Activated naive CD4-positive, alpha-beta T cell treated with anti-CD3 and anti-CD28 coated beads, Interleukin-2, amount 50 U/mL, for 24 hours (primary cell): ENCODE data around the gene LIX1.
"Not testable (repeated sequence)": the region's sequence is repeated elsewhere in the genome, so short reads cannot be mapped to it uniquely, and the experiment has no call there.

Experiments used
- H3K27ac Mint-ChIP-seq: one replicate; pipeline ENCODE4 v1.8.0; 2021; ENCODE audit warnings: mild to moderate bottlenecking, mixed read lengths
- H3K27me3 Mint-ChIP-seq: one replicate; pipeline ENCODE4 v1.8.0; 2021; ENCODE audit warnings: mixed read lengths
- H3K36me3 Mint-ChIP-seq: one replicate; pipeline ENCODE4 v1.8.0; 2021; ENCODE audit warnings: mixed read lengths
- H3K4me1 Mint-ChIP-seq: one replicate; pipeline ENCODE4 v1.8.0; 2021; ENCODE audit warnings: mixed read lengths
- H3K4me3 Mint-ChIP-seq: one replicate; pipeline ENCODE4 v1.8.0; 2021; ENCODE audit warnings: mild to moderate bottlenecking, mixed read lengths
- H3K9me3 Mint-ChIP-seq: one replicate; pipeline ENCODE4 v1.8.0; 2021; ENCODE audit warnings: mixed read lengths

The LIX1 gene

GRCh38 chr5:97162045-97162444 is 19.6 kb upstream of the LIX1 start:
- Mint-ChIP-seq H3K36me3 (peaks cover 20% of the 10 kb centered on the region), H3K27ac (no peak overlapping the region), H3K4me3 (no peak overlapping the region)

GRCh38 chr5:97157689-97158088 is 15.3 kb upstream of the LIX1 start:
- Mint-ChIP-seq H3K36me3 (peaks cover 18% of the 10 kb centered on the region), H3K4me1 (peaks cover 3% of the 10 kb centered on the region), H3K9me3 (peaks cover 18% of the 10 kb centered on the region), H3K27me3 (no peaks in the 10 kb centered on the region), H3K27ac (peak overlapping the region; percentile 53), H3K4me3 (no peak overlapping the region)

More at GRCh38 chr5:97162045-97162444, 19.6 kb upstream of the LIX1 start:
- Mint-ChIP-seq H3K27me3 (no peaks in the 10 kb centered on the region), H3K4me1 (peaks cover 20% of the 10 kb centered on the region), H3K9me3 (peaks cover 13% of the 10 kb centered on the region)

- Mint-ChIP-seq H3K4me3 (no peak overlapping the region), H3K27ac (no peak overlapping the region), H3K36me3 (peaks cover 3% of the 10 kb centered on the region), H3K4me1 (no peaks in the 10 kb centered on the region), H3K9me3 (no peaks in the 10 kb centered on the region), H3K27me3 (no peaks in the 10 kb centered on the region)
Observed at GRCh38 chr5:97151370-97151769, 9.0 kb upstream of the LIX1 start.

GRCh38 chr5:97150401-97150800 is 8.0 kb upstream of the LIX1 start:
- Mint-ChIP-seq H3K4me3 (no peak overlapping the region), H3K9me3 (no peaks in the 10 kb centered on the region), H3K4me1 (no peaks in the 10 kb centered on the region), H3K36me3 (no peaks in the 10 kb centered on the region), H3K27me3 (no peaks in the 10 kb centered on the region), H3K27ac (no peak overlapping the region)

- Mint-ChIP-seq H3K4me3 (no peak overlapping the region), H3K27me3 (no peaks in the 10 kb centered on the region), H3K4me1 (no peaks in the 10 kb centered on the region), H3K9me3 (no peaks in the 10 kb centered on the region), H3K36me3 (no peaks in the 10 kb centered on the region), H3K27ac (no peak overlapping the region)
Observed at GRCh38 chr5:97149709-97150108, 7.3 kb upstream of the LIX1 start.

- H3K4me1 Mint-ChIP-seq = no peaks in the 10 kb centered on the region
- no peaks in the 10 kb centered on the region for H3K36me3 Mint-ChIP-seq
- H3K27me3 Mint-ChIP-seq = no peaks in the 10 kb centered on the region
- H3K9me3 Mint-ChIP-seq = no peaks in the 10 kb centered on the region
- H3K27ac Mint-ChIP-seq = no peak overlapping the region
- no peak overlapping the region for H3K4me3 Mint-ChIP-seq
Observed at GRCh38 chr5:97148288-97148687, 5.9 kb upstream of the LIX1 start.

- H3K4me1 Mint-ChIP-seq = no peaks in the 10 kb centered on the region
- peaks cover 3% of the 10 kb centered on the region for H3K27me3 Mint-ChIP-seq
- H3K9me3 Mint-ChIP-seq = no peaks in the 10 kb centered on the region
- H3K27ac Mint-ChIP-seq = no peak overlapping the region
- H3K36me3 Mint-ChIP-seq = no peaks in the 10 kb centered on the region
- H3K4me3 Mint-ChIP-seq = no peak overlapping the region
Observed at GRCh38 chr5:97143704-97144103, 1.3 kb upstream of the LIX1 start.

GRCh38 chr5:97141539-97141938 is 872 bp downstream of the LIX1 start:
- H3K4me1 Mint-ChIP-seq = no peaks in the 10 kb centered on the region
- H3K4me3 Mint-ChIP-seq = no peak overlapping the region
- no peaks in the 10 kb centered on the region for H3K9me3 Mint-ChIP-seq

GRCh38 chr5:97141031-97141430 is 1.4 kb downstream of the LIX1 start:
- Mint-ChIP-seq H3K9me3 (no peaks in the 10 kb centered on the region), H3K27ac (no peak overlapping the region), H3K4me3 (no peak overlapping the region), H3K36me3 (no peaks in the 10 kb centered on the region), H3K27me3 (peaks cover 3% of the 10 kb centered on the region), H3K4me1 (no peaks in the 10 kb centered on the region)

More at GRCh38 chr5:97141539-97141938, 872 bp downstream of the LIX1 start:
- H3K36me3 Mint-ChIP-seq = no peaks in the 10 kb centered on the region
- no peak overlapping the region for H3K27ac Mint-ChIP-seq
- peaks cover 3% of the 10 kb centered on the region for H3K27me3 Mint-ChIP-seq

- not testable (repeated sequence) for H3K27me3 Mint-ChIP-seq, H3K4me1 Mint-ChIP-seq, H3K36me3 Mint-ChIP-seq, H3K4me3 Mint-ChIP-seq, H3K27ac Mint-ChIP-seq, H3K9me3 Mint-ChIP-seq
Observed at GRCh38 chr5:97140250-97140649, 2.2 kb downstream of the LIX1 start.

GRCh38 chr5:97136475-97136874 is 5.9 kb downstream of the LIX1 start:
- H3K36me3 Mint-ChIP-seq = no peaks in the 10 kb centered on the region
- H3K4me3 Mint-ChIP-seq = no peak overlapping the region
- no peaks in the 10 kb centered on the region for H3K9me3 Mint-ChIP-seq
- H3K27me3 Mint-ChIP-seq = peaks cover 3% of the 10 kb centered on the region
- no peak overlapping the region for H3K27ac Mint-ChIP-seq
- H3K4me1 Mint-ChIP-seq = peaks cover 9% of the 10 kb centered on the region

GRCh38 chr5:97135868-97136267 is 6.5 kb downstream of the LIX1 start:
- Mint-ChIP-seq H3K4me3 (no peak overlapping the region), H3K27me3 (peaks cover 3% of the 10 kb centered on the region), H3K36me3 (no peaks in the 10 kb centered on the region), H3K9me3 (no peaks in the 10 kb centered on the region), H3K4me1 (peaks cover 9% of the 10 kb centered on the region), H3K27ac (no peak overlapping the region)

GRCh38 chr5:97134634-97135033 is 7.8 kb downstream of the LIX1 start:
- no peaks in the 10 kb centered on the region for H3K9me3 Mint-ChIP-seq
- H3K4me3 Mint-ChIP-seq = no peak overlapping the region
- H3K27ac Mint-ChIP-seq = no peak overlapping the region
- no peaks in the 10 kb centered on the region for H3K27me3 Mint-ChIP-seq
- H3K36me3 Mint-ChIP-seq = no peaks in the 10 kb centered on the region
- H3K4me1 Mint-ChIP-seq = peaks cover 9% of the 10 kb centered on the region

GRCh38 chr5:97133101-97133500 is 9.3 kb downstream of the LIX1 start:
- Mint-ChIP-seq H3K9me3 (no peaks in the 10 kb centered on the region), H3K4me3 (no peak overlapping the region), H3K27me3 (no peaks in the 10 kb centered on the region), H3K36me3 (no peaks in the 10 kb centered on the region), H3K4me1 (peaks cover 9% of the 10 kb centered on the region), H3K27ac (no peak overlapping the region)

- Mint-ChIP-seq H3K4me3 (no peak overlapping the region), H3K36me3 (no peaks in the 10 kb centered on the region), H3K27ac (no peak overlapping the region)
Observed at GRCh38 chr5:97131921-97132320, 10.5 kb downstream of the LIX1 start.

GRCh38 chr5:97131139-97131710 is 11.2 kb downstream of the LIX1 start:
- H3K4me3 Mint-ChIP-seq = no peak overlapping the region
- H3K27ac Mint-ChIP-seq = no peak overlapping the region
- no peaks in the 10 kb centered on the region for H3K9me3 Mint-ChIP-seq
- H3K27me3 Mint-ChIP-seq = no peaks in the 10 kb centered on the region
- H3K4me1 Mint-ChIP-seq = peaks cover 9% of the 10 kb centered on the region
- H3K36me3 Mint-ChIP-seq = no peaks in the 10 kb centered on the region

More at GRCh38 chr5:97131921-97132320, 10.5 kb downstream of the LIX1 start:
- Mint-ChIP-seq H3K9me3 (no peaks in the 10 kb centered on the region), H3K27me3 (no peaks in the 10 kb centered on the region), H3K4me1 (peaks cover 9% of the 10 kb centered on the region)

- H3K36me3 Mint-ChIP-seq = no peaks in the 10 kb centered on the region
Observed at GRCh38 chr5:97127727-97128126, 14.7 kb downstream of the LIX1 start.

More at GRCh38 chr5:97127727-97128126, 14.7 kb downstream of the LIX1 start:
- Mint-ChIP-seq H3K4me1 (peaks cover 2% of the 10 kb centered on the region), H3K9me3 (no peaks in the 10 kb centered on the region), H3K27me3 (peaks cover 2% of the 10 kb centered on the region), H3K4me3 (no peak overlapping the region), H3K27ac (no peak overlapping the region)
